HG03159 (cell line): ENCODE data around the gene PAFAH1B2.
A peak's percentile ranks its signal among the peaks of the same experiment; 100 is the strongest.

Experiments
- ATAC-seq: cut with Tn5 transposase; IDR thresholded peaks from one replicate; pipeline ENCODE4 v1.9.1; 2021; ENCODE audit warnings: mild to moderate bottlenecking, moderate library complexity; ENCODE audit not compliant: unreplicated experiment

PAFAH1B2 gene

GRCh38 chr11:117187799-117188481, 43.9 kb downstream of the PAFAH1B2 start:
- ATAC-seq: no peak

- no peak for ATAC-seq
Observed at GRCh38 chr11:117188620-117189081, 44.6 kb downstream of the PAFAH1B2 start.

- peak; percentile 62 for ATAC-seq
Observed at GRCh38 chr11:117189191-117189940, 45.3 kb downstream of the PAFAH1B2 start.

- no peak for ATAC-seq
Observed at GRCh38 chr11:117189941-117190544, 46.0 kb downstream of the PAFAH1B2 start.

GRCh38 chr11:117191680-117192400, 47.8 kb downstream of the PAFAH1B2 start:
- ATAC-seq: no peak

DNA sequence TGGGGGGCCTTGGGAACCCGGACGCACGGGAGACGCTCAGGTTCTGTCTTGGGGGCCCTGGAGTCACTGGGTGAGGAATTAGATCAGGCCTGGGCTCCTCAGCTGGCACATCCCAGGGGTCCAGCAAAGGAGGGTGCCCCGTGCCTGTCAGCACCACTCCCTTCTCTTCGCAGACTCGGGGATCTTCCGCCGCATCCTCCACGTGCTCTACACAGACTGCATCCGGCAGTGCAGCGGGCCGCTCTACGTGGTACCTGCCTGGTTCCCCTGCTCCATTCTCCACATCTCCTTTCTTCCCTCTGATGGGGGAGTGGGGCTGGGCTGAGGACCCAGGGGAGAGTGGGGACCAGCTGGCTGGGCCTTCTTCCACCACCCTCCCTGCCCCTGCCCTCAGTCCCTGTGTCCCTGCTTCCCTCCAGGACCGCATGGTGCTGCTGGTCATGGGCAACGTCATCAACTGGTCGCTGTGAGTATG, 48.4 kb downstream of the PAFAH1B2 start:
- no peak for ATAC-seq

DNA sequence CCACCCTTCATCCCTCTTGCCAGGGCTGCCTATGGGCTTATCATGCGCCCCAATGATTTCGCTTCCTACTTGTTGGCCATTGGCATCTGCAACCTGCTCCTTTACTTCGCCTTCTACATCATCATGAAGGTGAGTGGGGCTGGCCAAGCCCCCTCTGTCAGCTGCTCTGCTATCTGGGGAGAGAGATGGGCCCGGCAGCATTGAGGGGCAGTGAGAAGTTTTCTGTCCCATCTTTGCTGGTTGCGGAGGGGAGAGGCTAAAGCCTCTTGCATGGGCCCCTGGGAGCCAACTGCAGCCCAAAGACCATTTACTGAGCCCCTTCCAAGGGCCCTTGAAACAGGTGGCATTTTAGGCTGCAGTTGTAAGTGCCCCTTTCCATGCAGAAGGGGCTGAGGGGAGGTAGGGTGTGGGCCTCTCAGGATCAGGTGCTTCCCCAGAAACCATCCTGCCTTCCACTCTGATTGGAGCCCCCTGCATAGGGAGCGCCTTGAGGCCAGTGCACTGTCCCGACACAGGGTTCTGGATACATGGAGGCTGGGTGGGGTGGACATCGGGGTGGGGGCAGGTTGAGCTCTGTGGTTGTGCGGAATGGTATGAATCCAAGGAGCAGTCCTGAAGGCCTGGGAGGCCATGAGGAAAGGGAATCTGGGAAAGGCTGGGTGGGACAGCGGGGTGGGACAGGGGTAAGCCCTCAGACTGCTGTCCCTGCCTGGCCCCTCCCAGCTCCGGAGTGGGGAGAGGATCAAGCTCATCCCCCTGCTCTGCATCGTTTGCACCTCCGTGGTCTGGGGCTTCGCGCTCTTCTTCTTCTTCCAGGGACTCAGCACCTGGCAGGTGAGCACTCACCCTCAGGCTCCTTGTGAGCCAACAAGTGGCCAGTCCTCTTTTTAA, 49.3 kb downstream of the PAFAH1B2 start:
- no peak for ATAC-seq

DNA sequence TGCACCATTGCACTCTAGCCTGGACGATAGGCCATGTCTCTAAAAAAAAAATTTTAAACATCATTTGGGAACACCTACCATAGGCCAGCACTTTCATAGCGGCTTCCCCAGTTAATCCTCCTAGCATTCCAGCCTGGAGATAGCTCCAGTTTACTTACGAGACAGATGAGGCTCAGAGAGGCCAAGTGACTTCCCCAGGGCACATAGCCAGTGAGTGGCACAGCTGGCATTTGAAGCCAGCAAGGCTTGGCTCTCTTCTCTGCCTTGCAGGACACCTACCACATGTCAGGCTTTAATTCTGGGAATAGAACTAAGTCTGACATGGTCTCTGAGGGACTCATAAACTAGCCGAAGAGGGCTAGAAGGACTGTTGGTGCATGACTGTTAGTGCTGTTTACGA, 50.2 kb downstream of the PAFAH1B2 start:
- ATAC-seq: no peak

- no peak for ATAC-seq
Observed at GRCh38 chr11:117195258-117195657, 51.2 kb downstream of the PAFAH1B2 start.

DNA sequence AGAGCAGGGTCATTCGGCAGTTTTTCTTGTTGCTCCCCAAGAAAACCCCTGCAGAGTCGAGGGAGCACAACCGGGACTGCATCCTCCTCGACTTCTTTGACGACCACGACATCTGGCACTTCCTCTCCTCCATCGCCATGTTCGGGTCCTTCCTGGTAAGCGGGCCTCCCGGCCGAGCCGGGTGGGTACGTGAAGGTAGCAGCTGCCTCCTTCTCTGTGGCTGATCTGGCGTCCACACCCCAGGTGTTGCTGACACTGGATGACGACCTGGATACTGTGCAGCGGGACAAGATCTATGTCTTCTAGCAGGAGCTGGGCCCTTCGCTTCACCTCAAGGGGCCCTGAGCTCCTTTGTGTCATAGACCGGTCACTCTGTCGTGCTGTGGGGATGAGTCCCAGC, 51.7 kb downstream of the PAFAH1B2 start:
- ATAC-seq: no peak

DNA sequence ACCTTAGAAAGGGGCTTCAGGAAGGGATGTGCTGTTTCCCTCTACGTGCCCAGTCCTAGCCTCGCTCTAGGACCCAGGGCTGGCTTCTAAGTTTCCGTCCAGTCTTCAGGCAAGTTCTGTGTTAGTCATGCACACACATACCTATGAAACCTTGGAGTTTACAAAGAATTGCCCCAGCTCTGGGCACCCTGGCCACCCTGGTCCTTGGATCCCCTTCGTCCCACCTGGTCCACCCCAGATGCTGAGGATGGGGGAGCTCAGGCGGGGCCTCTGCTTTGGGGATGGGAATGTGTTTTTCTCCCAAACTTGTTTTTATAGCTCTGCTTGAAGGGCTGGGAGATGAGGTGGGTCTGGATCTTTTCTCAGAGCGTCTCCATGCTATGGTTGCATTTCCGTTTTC, 52.9 kb downstream of the PAFAH1B2 start:
- no peak for ATAC-seq

DNA sequence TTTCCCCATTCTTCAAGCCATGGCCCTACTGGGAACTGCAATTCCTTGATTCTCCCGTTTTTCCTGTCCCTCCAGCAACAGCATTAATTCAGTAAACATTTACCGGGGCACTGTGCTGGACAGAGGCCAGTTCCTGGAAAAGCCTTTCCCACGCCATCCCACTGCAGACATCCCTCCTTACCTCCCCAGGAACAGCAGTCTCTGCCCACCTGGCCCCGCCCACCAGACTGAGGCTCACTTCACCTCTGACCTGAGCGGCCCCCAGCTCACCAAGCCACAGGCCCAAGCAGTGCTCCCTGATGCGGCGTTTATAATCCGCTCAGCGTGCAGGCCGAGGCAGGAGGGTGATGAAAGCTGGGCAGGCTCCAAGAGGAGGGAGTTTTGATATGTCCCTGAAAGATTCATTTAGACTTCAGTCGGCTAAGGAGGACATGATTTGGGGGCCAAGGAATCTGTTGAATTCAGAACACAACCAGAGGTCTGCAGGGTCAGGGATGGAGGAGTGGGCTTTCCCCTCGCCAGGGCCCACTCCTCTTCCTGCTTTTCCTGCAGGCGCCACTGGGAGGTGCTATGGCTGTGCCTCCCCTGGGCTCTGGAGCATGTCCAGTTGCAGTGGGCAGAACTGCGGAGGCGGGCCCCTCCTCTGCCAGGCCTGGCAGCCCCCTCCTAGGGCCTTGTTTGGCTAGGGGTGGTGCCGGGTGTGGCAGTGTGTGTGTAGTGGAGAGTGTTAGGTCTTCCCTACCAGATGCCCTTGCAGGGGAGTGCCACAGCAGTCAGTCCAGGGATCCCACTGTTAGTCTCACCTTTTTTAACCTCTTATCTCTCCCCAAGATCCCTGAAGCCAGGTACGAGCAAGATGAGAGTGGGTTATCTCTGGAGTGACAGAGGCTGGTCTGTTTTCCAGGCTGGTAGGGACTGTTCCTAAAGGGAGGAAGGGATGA, 53.7 kb downstream of the PAFAH1B2 start:
- ATAC-seq: no peak

DNA sequence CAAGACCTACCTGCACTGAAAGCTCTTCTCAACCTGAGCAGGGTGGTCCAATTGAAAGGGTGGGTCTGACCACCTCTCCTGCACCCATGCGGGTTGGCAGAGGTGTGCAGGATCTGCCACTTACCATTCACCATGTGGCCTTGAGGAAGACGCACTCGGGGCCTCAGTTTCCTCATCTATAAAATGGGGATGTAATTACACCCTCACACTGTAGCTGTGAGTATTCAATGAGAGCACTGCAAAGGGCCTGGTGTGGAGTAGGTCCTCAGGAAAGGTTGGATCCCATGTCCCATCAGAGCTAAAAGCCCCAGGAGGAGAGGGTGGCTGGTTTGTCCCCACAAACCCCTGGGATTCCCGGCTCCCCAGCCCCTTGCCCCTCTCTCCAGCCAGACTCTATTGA, 54.5 kb downstream of the PAFAH1B2 start:
- no peak for ATAC-seq

DNA sequence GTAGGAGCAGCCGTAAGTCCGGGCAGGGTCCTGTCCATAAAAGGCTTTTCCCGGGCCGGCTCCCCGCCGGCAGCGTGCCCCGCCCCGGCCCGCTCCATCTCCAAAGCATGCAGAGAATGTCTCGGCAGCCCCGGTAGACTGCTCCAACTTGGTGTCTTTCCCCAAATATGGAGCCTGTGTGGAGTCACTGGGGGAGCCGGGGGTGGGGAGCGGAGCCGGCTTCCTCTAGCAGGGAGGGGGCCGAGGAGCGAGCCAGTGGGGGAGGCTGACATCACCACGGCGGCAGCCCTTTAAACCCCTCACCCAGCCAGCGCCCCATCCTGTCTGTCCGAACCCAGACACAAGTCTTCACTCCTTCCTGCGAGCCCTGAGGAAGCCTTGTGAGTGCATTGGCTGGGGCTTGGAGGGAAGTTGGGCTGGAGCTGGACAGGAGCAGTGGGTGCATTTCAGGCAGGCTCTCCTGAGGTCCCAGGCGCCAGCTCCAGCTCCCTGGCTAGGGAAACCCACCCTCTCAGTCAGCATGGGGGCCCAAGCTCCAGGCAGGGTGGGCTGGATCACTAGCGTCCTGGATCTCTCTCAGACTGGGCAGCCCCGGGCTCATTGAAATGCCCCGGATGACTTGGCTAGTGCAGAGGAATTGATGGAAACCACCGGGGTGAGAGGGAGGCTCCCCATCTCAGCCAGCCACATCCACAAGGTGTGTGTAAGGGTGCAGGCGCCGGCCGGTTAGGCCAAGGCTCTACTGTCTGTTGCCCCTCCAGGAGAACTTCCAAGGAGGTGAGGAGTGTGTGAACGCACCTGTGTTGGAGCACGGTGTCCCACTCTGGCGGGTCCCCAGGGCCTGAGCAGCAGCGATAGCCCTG, 55.2 kb downstream of the PAFAH1B2 start, which contains the start of gene TAGLN:
TSS of gene TAGLN (plus strand) at position 318 of the 863 bp plus-strand sequence. CDS start 3,644 bp downstream, outside the sequence.
- ATAC-seq: no peak

- no peak for ATAC-seq
Observed at GRCh38 chr11:117199916-117200812, 56.1 kb downstream of the PAFAH1B2 start.

GRCh38 chr11:117200813-117201657, 56.9 kb downstream of the PAFAH1B2 start:
- ATAC-seq: no peak
